Ectodermal cell (in vitro differentiated cells): ENCODE measurements around the gene LIN7B.

Experiments
- H3K27ac ChIP-seq: 2 replicates; pipeline ENCODE4 v1.7.0; 2013; ENCODE audit warnings: mild to moderate bottlenecking, low read depth, low read length; ENCODE audit not compliant: insufficient read depth, poor library complexity, severe bottlenecking
- H3K27me3 ChIP-seq: 2 replicates; pipeline ENCODE4 v1.7.0; 2013; ENCODE audit warnings: mild to moderate bottlenecking, low read length; ENCODE audit not compliant: insufficient read depth, control insufficient read depth, poor library complexity, severe bottlenecking
- H3K36me3 ChIP-seq: one replicate; pipeline ENCODE4 v1.7.0; 2013; ENCODE audit warnings: low read length; ENCODE audit not compliant: control insufficient read depth, insufficient read depth
- H3K4me1 ChIP-seq: one replicate; pipeline ENCODE4 v1.7.0; 2013; ENCODE audit warnings: low read length; ENCODE audit not compliant: control insufficient read depth, insufficient read depth
- H3K4me3 ChIP-seq: 2 replicates; pipeline ENCODE4 v1.7.0; 2013; ENCODE audit warnings: low read depth, low read length, control low read depth; ENCODE audit not compliant: insufficient read depth
- H3K9me3 ChIP-seq: 2 replicates; pipeline ENCODE4 v1.7.0; 2013; ENCODE audit warnings: mild to moderate bottlenecking, low read length, moderate library complexity; ENCODE audit not compliant: control insufficient read depth
- WGBS, 2 experiments: methylation state at CpG; one replicate each; pipeline ENCODE4 v1.1.7; 2013; ENCODE audit warnings: missing lambda C conversion rate in 2 of 2; 5-methylcytosine and 5-hydroxymethylcytosine counted together

The LIN7B gene

DNA sequence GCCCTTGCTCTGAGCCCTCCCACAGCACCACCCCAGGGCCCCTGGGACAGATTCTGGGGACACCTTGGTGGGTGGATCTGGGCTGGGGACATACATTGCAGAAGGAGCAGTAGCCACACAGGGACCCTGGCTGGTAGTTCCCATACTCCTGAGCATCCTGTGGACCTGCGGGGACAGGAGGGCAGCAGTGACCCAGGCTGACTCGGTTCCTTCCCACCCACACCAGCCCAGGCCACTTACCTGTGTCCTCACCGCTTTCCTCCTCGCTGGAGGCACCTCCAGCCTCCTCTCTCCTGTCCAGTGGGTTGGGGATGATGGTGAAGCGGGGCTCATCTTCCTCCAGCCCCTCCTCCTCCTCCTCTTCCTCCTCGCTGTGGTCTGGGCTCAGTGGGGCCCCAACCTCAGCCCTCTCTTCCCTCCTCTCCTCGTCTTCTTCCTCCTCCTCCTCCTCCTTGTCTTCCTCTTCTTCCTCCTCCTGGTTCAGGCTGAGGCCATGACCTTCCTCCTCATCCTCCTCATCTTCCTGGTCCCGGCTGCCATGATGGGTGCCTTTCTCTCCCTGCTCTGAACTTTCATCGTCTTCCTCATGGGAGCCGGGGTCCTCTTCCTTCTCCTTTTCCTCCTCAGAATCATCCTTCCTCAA, 39.1 kb downstream of the LIN7B start:
- no peaks in the 10 kb centered on the region for H3K9me3 ChIP-seq
- peaks cover 44% of the 10 kb centered on the region for H3K27me3 ChIP-seq
- no peak overlapping the region for H3K4me3 ChIP-seq
- H3K27ac ChIP-seq: no peak overlapping the region
- H3K36me3 ChIP-seq: no peaks in the 10 kb centered on the region
- WGBS, 2 experiments: 90 to 91% methylated on average over 10 of the region's 10 CpGs
- H3K4me1 ChIP-seq: peaks cover 14% of the 10 kb centered on the region

DNA sequence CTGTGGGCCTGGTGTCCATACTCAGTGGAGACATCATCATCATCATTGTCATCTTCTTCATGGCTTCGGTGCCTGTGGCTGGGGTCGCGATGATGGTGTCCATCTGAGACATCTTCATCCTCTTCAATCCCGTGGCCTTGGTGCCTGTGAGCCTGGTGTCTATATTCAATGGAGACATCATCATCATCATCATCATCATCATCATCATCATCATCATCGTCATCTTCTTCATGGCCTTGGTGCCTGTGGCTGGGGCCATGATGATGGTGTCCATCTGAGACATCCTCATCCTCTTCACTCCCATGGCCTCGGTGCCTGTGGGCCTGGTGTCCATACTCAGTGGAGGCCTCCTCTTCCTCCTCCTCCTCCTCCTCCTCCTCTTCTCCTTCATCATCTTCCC, 40.1 kb downstream of the LIN7B start:
- no peak overlapping the region for H3K27ac ChIP-seq
- H3K27me3 ChIP-seq: peaks cover 49% of the 10 kb centered on the region
- peaks cover 12% of the 10 kb centered on the region for H3K4me1 ChIP-seq
- no peaks in the 10 kb centered on the region for H3K9me3 ChIP-seq
- WGBS, 2 experiments: 90 to 93% methylated on average over 6 of the region's 6 CpGs
- H3K4me3 ChIP-seq: no peak overlapping the region
- H3K36me3 ChIP-seq: no peaks in the 10 kb centered on the region

GRCh38 chr19:49155005-49155819, 41.0 kb downstream of the LIN7B start, which contains the start of gene HRC:
Gene HRC, minus strand, starts transcription at chr19:49155396. Its CDS starts 159 bp downstream, at chr19:49155237.
- Histone ChIP-seq H3K27me3 (peaks cover 49% of the 10 kb centered on the region), H3K36me3 (no peaks in the 10 kb centered on the region), H3K4me1 (peaks cover 12% of the 10 kb centered on the region), H3K9me3 (no peaks in the 10 kb centered on the region), H3K4me3 (no peak within 1 kb of the TSS), H3K27ac (no peak within 1 kb of the TSS)
- WGBS, 2 experiments: 64 to 70% methylated on average over 19 of the region's 19 CpGs

GRCh38 chr19:49155820-49156346, 41.7 kb downstream of the LIN7B start:
- Histone ChIP-seq H3K27me3 (peaks cover 45% of the 10 kb centered on the region), H3K4me1 (peaks cover 9% of the 10 kb centered on the region), H3K27ac (no peak overlapping the region), H3K9me3 (no peaks in the 10 kb centered on the region), H3K4me3 (no peak overlapping the region), H3K36me3 (no peaks in the 10 kb centered on the region)
- WGBS, 2 experiments: 23 to 28% methylated on average over 4 of the region's 4 CpGs

DNA sequence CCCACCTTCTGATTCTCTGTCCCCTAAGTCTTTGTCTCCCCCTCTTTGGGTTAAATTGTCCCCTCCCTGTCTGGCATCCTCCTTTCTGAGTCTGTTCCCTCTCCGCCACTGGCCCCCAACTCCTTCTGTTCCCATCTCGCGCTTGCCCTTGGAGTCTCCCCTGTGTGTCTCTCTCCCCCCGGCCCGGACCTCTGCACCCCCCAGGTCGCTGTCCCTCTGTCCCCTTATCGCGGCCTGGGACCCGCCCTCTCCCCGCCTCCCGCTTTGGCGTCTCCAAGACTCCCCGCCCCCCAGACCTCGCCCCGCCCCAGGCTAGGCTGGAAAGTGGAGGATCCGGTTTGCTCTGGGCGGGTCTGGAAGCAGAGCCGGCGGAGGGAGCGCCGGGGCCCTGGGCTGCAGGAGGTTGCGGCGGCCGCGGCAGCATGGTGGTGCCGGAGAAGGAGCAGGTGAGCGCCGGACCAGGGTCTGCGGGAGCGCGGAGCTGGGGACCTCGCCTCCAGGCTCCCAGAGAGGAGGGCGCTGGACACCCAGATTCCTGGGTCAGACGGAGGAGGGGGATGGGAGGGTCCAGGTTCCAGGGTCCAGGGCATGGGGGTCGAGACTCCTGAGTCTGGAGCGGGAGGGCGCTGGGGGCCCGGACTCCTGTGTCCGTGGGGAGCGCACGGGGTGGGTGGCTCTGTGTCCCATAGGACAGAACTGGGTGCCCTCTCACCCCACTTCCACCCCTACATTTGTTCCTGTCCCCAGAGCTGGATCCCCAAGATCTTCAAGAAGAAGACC, 43.5 kb downstream of the LIN7B start, which contains the start of gene TRPM4:
TRPM4 (plus strand) TSS at position 348 of the 780 bp plus-strand sequence; CDS start at position 423, 75 bp downstream.
- 1% methylated on average over 41 of the region's 41 CpGs for WGBS, 2 experiments
- Histone ChIP-seq H3K4me3 (peak within 1 kb of the TSS; percentile 68), H3K27ac (no peak within 1 kb of the TSS)

DNA sequence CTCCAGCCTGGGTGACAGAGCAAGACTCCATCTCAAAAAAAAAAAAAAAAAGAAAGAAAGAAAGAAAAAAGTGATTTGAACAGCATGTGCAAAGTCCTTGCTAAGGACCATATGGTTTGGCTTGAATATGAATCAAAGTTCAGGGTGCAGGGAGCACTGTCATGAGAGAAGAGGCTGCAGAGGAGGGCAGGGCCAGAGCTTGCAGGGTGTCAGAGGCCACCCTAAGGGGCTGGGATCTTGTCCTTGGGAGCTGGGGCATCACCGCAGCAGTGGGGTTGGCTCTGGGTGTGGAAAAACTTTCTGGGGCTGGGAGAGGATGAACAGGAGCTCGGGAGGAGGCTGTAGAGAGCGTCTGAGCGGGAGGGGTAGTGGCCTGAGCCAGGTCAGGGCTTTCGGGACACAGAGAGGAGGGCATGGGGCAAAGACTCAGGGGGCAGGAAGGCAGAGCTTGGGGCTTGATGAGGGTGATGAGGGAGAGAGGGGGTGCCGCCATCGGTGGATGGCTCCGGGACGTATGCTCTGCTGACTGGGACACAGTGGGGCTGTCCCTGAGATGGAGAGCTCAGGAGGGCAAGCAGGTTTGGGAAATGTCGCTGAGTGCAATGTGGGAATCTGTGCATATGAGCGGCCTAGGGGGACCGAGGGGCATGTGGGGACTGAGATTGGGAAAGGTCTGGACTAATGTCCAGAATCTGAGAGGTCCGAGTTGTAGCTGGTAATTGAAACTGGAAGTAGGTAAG, 46.5 kb downstream of the LIN7B start:
- Histone ChIP-seq H3K4me3 (no peak overlapping the region), H3K27ac (no peak overlapping the region), H3K27me3 (peaks cover 18% of the 10 kb centered on the region), H3K9me3 (no peaks in the 10 kb centered on the region), H3K4me1 (peaks cover 9% of the 10 kb centered on the region), H3K36me3 (no peaks in the 10 kb centered on the region)
- 93 to 94% methylated on average over 13 of the region's 13 CpGs for WGBS, 2 experiments

More for the DNA sequence above, 43.5 kb downstream of the LIN7B start, which contains the start of gene TRPM4:
- H3K36me3 ChIP-seq: no peaks in the 10 kb centered on the region
- no peaks in the 10 kb centered on the region for H3K9me3 ChIP-seq
- peaks cover 29% of the 10 kb centered on the region for H3K27me3 ChIP-seq
- peaks cover 9% of the 10 kb centered on the region for H3K4me1 ChIP-seq

DNA sequence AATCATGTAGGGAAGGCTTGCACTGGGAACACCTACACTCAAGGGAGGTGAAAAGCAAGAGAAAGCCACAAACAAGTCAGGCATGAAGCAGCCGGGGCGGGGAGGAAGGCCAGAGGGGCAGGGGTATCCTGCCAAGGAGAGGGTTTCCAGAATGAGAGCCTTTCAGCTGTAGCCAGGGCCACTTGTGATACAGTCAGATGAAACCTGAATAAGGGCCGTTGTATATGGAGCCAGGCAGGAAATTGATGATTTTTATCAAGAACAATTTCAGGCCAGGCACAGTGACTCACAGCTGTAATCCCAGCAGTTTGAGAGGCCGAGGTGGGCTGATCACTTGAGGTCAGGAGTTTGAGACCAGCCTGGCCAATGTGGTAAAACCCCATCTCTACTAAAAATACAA, 47.8 kb downstream of the LIN7B start:
- H3K9me3 ChIP-seq: no peaks in the 10 kb centered on the region
- H3K27ac ChIP-seq: no peak overlapping the region
- peaks cover 14% of the 10 kb centered on the region for H3K27me3 ChIP-seq
- peaks cover 3% of the 10 kb centered on the region for H3K4me1 ChIP-seq
- 88 to 95% methylated on average over 4 of the region's 4 CpGs for WGBS, 2 experiments
- no peak overlapping the region for H3K4me3 ChIP-seq
- no peaks in the 10 kb centered on the region for H3K36me3 ChIP-seq

DNA sequence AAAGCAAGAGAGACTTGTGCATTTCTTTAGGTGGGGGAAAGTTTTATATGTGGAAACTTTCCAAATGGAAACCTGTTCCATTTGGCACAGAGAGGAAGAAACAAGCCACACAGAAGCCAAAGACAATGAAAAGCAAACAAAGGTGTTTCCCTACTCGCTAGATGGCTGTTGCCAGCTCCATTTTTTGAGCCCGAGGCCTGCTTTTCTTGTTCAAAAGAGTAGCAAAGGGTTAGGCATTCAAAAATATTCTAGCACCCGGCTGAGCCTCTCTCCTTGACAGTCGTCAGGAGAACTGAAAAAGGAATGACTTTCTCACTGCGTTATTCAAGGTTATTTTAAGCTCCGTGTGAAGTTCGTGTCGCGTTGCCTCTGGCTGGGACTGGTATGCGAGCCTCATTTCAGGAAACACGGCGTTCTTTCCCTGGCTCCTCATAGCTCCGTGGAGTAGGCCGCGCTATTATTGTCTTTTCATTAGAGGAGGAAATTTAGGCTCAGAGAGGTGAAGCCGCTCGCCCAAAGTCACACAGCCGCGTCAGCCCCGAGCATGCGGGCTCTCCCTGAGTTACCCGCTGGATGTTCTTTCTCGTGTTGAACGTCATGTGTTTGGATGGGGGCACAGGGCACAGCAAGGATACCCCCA, 51.1 kb downstream of the LIN7B start:
- no peaks in the 10 kb centered on the region for H3K36me3 ChIP-seq
- WGBS, 2 experiments: 84 to 85% methylated on average over 24 of the region's 24 CpGs

DNA sequence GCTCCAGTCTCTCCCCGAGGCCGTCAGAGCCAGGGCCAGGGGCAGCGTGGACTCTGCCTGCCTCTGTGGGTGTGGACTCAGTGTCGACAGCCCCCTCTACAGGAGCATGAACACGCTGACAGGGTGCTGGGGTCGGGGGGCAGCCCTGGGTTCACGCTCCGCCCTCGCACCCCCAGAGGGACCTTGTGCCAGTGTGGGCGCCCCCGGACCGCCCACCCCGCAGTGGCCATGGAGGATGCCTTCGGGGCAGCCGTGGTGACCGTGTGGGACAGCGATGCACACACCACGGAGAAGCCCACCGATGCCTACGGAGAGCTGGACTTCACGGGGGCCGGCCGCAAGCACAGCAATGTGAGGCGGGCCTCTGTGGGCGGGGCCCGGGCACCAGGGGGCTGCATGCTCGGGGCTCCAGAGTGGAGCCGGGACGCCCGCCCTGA, 51.7 kb downstream of the LIN7B start:
- H3K27ac ChIP-seq: no peak overlapping the region
- H3K27me3 ChIP-seq: no peaks in the 10 kb centered on the region
- no peaks in the 10 kb centered on the region for H3K9me3 ChIP-seq
- H3K4me1 ChIP-seq: peaks cover 3% of the 10 kb centered on the region
- H3K4me3 ChIP-seq: no peak overlapping the region
- no peaks in the 10 kb centered on the region for H3K36me3 ChIP-seq
- WGBS, 2 experiments: 69 to 70% methylated on average over 30 of the region's 30 CpGs

More for the DNA sequence above, 51.1 kb downstream of the LIN7B start:
- Histone ChIP-seq H3K4me1 (peaks cover 3% of the 10 kb centered on the region), H3K9me3 (no peaks in the 10 kb centered on the region), H3K27ac (no peak overlapping the region), H3K27me3 (no peaks in the 10 kb centered on the region), H3K4me3 (no peak overlapping the region)
